ENCODE results near the gene DNAAF1.
"Not testable (repeated sequence)": the region's sequence is repeated elsewhere in the genome, so short reads cannot be mapped to it uniquely, and the experiment has no call there.

The DNAAF1 gene

DNA sequence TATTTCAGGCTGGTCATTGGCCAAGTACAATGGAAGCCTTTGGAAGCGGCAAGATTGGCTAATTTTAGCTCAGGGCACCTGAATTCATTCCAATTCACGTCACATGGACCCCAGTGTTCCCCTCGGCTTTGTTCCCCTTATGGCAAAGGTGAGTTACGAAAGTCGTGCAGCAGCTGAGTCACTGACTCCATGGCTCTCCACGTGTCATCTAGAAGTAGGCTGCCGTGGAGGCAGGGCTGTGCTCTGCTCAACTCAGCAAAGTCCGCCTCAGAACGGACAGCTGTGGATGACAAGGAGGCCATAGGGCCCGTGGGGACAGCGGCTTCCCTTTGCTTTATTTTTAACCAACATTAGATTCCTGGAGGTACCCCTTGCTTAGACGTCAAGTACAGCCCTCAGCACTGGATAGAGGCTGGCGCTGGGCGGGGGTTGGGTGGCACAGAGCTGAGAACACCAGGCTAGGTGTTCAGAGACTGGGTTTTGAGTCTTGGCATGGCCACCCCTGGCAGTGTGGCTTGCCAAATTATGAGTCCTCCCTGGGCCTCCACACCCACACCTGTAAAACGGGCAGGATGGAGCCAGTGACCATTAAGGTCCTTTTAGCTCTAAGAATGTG, 69.5 kb downstream of the DNAAF1 start:
- no peak for DNase-seq

DNA sequence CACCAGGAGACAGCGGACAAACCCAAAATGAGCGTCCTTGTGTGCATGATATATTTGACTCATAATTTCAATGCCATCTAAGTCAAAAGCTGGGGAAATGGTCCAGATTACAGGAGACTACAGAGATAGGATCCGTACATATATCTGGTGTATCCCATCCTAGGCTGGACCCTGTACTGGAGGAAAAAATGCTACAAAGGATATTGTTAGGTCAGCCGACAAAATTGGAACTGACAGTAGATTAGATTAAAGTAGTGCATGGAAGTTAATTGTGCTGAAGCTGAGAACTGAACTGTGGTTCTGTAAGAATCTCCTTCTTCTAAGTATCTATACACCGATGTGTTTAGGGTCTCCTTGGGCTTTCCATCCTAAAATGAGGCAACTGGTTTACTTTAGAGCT, 70.4 kb downstream of the DNAAF1 start:
- DNase-seq: no peak

DNA sequence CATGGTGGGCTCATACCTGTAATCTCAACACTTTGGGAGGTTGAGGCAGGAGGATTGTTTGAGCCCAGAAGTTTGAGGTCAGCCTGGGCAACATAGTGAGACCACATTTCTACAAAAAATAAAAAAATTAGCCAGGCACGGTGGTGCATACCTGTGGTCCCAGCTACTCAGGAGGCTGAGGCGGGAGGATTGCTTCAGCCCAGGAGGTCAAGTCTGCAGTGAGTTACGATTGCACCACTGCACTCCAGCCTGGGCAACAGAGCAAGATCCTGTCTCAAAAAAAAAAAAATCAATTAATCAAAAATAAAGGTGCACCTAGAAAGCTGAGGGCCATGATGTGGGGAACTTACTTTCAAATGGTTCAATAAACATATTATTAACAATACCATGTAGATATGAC, 71.0 kb downstream of the DNAAF1 start:
- DNase-seq: not testable (repeated sequence)

DNA sequence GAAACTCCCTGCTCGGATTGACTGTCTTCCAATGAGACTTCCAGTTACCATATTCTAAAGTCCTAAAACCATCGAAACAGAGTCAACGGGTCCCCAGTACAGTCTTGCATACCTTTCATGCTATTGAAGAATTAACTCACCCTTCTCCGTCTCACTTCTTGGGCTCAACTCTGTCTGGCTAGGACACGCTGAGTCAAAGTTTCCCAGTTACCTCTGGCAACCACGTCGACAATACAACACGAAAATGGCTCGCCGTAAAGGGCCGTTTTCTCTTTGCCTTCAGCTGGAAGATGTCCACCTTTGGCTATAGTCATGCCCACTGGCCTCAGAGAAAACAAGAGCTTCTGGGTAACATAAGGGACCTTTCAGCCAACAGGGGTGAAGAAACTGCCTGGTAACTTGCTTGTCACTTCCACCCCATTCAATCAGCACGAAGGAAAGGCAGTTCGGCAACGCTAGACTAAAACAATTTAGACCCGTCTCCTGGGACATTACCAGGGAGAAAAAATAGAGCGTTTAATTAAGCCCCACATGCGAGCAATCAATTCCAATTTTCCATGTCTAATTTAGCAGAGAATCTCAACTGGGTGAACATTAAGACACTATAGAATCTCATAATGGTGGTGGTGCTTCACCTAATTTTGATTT, 73.2 kb downstream of the DNAAF1 start:
- DNase-seq: no peak

DNA sequence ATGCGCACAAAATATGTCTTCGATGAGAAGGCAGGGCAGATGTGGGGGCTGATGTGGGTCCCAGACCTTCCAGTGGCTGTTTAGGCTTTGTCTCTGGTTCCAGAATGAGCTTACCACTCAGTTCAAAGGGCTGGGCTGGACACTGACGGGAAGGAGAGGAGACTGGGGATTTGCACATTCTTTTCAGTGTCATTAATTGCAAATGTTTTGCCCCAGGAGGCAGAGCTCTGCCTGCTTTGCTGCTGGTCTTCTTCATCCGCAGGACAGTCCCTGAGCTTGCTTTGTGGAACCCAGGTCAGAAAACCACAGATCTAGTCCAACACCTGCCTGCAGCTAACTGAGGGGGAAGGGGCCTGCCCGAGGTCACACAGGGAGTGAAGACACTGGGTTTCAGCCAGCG, 73.8 kb downstream of the DNAAF1 start:
- no peak for DNase-seq

DNA sequence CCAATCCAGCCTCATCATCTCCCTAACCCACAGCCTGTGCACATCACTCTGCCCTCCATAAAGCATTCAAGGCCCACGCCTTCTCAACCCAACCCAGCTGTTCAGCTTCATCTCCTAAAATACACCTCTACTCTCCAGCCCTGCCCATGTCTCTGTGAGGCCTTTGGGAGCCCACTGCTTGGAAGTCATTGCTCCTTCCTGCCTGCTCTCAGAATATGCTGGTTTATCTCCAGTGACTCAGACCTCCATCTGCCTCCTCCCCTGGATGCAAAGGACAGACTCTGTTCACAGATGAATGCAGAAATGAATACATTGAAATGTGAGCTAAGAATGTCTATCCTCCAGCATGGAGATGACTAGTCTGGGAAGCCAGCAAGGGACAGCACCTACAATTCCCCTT, 75.7 kb downstream of the DNAAF1 start:
- no peak for DNase-seq

DNA sequence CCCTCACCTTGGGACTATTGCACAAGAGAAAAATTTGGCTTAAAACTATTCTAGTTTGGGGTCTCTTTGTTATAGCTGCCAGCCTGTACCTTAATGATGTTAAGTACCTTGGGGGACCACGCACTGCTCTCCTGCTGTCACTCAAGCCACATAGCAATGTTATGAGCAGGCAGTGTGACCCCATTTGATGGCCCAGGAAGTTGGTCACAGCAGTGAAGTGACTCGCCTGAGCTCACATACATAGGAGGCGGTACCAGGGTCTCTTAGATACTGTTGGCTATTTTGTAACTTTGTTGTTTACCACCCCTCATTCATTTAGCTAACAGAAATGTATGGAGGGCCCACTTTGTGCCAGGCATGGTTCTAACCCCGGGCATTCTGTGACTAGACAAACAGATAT, 78.3 kb downstream of the DNAAF1 start:
- no peak for DNase-seq

DNA sequence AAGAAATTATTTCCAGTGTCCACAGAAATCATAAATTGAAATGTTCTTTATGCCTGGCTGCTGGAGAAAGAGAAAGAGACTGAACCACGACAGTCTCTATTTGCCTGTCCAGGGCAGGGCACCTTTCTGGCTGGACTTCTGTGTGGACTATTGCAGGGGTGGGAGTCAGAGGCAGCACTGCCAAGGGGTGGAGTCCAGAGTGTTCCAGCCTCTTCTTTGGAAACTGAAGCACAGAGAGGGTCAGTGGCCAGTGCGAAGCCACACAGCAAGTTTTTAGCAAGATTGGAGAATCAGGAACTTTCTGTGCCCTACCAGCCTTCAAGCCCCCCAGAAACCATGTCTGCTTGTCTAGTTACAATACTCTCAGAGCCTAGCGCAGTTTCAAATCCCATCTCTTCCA, 79.4 kb downstream of the DNAAF1 start:
- no peak for DNase-seq

DNA sequence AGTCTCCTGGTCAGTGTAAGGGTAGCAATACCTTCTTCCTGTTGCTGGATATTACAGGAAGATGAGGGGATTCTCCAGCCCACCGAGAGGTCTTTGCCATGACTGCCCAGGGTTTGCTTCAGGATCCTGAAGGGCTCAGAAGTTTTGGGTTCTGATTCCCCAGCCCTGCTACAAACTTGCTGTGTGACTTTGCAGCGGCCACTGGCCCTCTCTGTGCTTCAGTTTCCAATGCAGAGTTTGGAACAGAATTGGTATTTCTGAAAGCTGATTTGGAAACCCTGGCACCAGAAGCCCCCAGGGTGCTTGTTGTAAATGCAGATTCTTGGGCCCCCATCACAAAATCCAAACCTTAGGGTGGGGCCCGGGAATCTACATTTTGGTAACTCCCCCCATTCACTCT, 80.0 kb downstream of the DNAAF1 start:
- no peak for DNase-seq

DNA sequence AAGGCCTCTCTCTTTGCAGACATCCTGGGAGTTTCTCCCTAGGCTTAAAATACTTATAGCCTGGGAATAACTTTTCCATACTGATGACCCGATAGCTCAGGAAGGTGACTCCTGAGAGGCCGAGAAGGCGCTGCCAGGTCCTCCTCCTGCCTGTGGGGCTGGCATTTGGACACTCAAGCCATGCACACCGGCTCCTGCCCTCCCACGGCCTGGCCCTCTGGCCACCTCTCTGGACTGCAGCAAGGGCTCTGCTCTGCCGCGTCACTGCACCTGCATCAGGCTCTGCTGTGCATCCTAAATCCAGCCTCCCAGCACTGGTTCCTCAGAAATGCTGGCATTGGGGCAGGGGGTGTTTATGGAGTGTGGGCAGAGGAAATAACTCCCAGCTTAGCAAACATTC, 80.5 kb downstream of the DNAAF1 start:
- DNase-seq: no peak

DNA sequence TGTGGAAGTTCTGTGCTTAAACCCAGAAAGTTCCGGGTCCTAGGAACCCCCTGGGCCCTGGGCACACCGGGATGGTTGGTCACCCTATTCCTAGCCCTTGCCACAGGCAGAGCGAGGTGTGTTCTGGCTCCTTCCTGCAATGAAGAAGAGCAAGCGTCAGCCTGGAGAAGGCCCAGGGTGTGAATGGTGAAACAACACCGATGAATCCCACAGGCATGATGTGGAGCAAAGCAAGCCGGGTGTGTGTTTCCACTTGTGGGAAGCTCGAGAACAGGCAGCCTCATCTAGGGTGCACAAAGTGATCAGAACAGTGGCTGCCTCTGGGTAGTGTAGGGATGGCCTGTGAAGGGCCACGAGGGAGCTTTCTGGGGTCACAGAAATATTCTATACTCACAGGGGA, 80.9 kb downstream of the DNAAF1 start:
- DNase-seq: no peak

Measured in CD4-positive, alpha-beta T cell treated with Interleukin-12 subunit alpha and Interleukin-12 subunit beta, for 1 hour (primary cell).